Ectodermal cell (in vitro differentiated cells): ENCODE measurements around the gene HBA1.
"Not testable (repeated sequence)": the region's sequence is repeated elsewhere in the genome, so short reads cannot be mapped to it uniquely, and the experiment has no call there.

ENCODE experiments used
- H3K27ac ChIP-seq: 2 replicates; pipeline ENCODE4 v1.7.0; 2013; ENCODE audit warnings: mild to moderate bottlenecking, low read depth, low read length; ENCODE audit not compliant: insufficient read depth, poor library complexity, severe bottlenecking
- H3K27me3 ChIP-seq: 2 replicates; pipeline ENCODE4 v1.7.0; 2013; ENCODE audit warnings: mild to moderate bottlenecking, low read length; ENCODE audit not compliant: insufficient read depth, control insufficient read depth, poor library complexity, severe bottlenecking
- H3K36me3 ChIP-seq: one replicate; pipeline ENCODE4 v1.7.0; 2013; ENCODE audit warnings: low read length; ENCODE audit not compliant: control insufficient read depth, insufficient read depth
- H3K4me1 ChIP-seq: one replicate; pipeline ENCODE4 v1.7.0; 2013; ENCODE audit warnings: low read length; ENCODE audit not compliant: control insufficient read depth, insufficient read depth
- H3K4me3 ChIP-seq: 2 replicates; pipeline ENCODE4 v1.7.0; 2013; ENCODE audit warnings: low read depth, low read length, control low read depth; ENCODE audit not compliant: insufficient read depth
- H3K9me3 ChIP-seq: 2 replicates; pipeline ENCODE4 v1.7.0; 2013; ENCODE audit warnings: mild to moderate bottlenecking, low read length, moderate library complexity; ENCODE audit not compliant: control insufficient read depth
- WGBS, 2 experiments: methylation state at CpG; one replicate each; pipeline ENCODE4 v1.1.7; 2013; ENCODE audit warnings: missing lambda C conversion rate in 2 of 2; 5-methylcytosine and 5-hydroxymethylcytosine counted together

The HBA1 gene

DNA sequence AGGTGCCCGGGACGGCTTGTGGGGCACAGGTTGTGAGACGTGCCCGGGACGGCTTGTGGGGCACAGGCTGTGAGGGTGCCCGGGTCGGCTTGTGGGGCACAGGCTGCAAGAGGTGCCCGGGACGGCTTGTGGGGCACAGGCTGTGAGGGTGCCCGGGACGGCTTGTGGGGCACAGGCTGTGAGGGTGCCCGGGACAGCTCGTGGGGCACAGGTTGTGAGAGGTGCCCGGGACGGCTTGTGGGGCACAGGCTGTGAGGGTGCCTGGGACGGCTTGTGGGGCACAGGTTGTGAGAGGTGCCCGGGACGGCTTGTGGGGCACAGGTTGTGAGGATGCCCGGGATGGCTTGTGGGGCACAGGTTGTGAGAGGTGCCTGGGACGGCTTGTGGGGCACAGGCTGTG lies 16.2 kb upstream of the HBA1 start:
- not testable (repeated sequence) for H3K27ac ChIP-seq, H3K36me3 ChIP-seq, H3K9me3 ChIP-seq, H3K4me3 ChIP-seq, H3K4me1 ChIP-seq
- peaks cover 78% of the 10 kb centered on the region for H3K27me3 ChIP-seq
- 78 to 80% methylated on average over 17 to 20 of the region's 20 CpGs for WGBS, 2 experiments

DNA sequence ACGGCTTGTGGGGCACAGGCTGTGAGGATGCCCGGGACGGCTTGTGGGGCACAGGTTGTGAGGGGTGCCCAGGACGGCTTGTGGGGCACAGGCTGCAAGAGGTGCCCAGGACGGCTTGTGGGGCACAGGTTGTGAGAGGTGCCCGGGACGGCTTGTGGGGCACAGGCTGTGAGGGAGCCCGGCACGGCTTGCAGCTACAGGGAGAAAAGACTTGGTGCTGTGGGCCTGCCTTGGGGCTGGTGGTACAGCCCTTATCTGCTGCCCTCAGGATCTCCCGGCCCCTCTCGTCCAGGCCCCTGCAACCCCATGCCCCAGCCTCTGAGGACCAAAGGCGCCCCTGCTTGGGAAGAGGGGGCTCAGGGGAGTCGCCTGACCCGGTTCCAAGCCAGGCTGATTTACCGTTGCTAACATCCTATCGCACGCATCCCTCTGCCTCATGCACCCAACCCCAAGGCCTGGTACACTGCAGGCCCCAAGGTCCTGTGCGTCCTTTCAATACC lies 15.7 kb upstream of the HBA1 start:
- 72 to 73% methylated on average over 17 to 18 of the region's 18 CpGs for WGBS, 2 experiments
- H3K4me3 ChIP-seq, result no peak overlapping the region
- H3K27me3 ChIP-seq, result peaks cover 78% of the 10 kb centered on the region
- H3K27ac ChIP-seq, result no peak overlapping the region
- H3K9me3 ChIP-seq, result no peaks in the 10 kb centered on the region
- no peaks in the 10 kb centered on the region for H3K36me3 ChIP-seq
- H3K4me1 ChIP-seq, result peaks cover 4% of the 10 kb centered on the region

DNA sequence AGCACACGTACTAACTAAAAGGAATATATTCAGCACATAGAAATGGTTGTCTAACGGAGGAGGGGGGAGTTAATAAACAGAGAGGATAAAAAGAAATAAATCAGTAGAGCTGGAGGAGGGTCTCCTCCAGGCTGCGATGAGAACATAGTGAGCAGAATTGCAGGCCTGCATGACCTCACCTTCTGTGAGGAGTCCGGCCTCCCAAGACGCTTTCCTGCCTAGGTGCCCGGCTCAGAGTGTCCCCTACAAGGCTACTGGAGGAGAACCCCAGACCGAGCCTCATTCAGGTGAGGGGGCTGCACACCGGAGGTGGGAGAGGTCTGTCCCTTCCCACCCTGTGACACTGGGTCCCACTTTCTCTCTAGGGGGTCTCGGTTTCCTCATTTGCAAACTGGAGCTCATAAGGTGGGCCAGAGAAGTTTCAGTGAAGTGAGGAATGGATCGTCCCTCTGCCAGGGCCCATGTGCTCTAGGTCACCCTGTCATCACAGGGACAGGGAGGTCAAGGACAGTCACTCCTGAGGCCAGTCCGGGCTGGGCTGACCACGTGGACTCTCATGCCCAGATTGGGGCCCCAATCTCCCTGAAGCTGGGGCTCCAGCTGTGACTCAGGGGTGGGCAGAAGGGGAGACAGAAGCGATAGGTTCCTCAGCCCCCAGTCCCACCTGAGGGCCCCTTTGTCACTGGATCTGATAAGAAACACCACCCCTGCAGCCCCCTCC lies 14.0 kb upstream of the HBA1 start:
- no peaks in the 10 kb centered on the region for H3K36me3 ChIP-seq
- peaks cover 13% of the 10 kb centered on the region for H3K4me1 ChIP-seq
- no peaks in the 10 kb centered on the region for H3K9me3 ChIP-seq
- H3K4me3 ChIP-seq, result no peak overlapping the region
- H3K27me3 ChIP-seq, result peaks cover 78% of the 10 kb centered on the region
- H3K27ac ChIP-seq, result no peak overlapping the region
- WGBS, 2 experiments, result 89 to 93% methylated on average over 13 of the region's 13 CpGs

- not testable (repeated sequence) for H3K4me3 ChIP-seq, H3K36me3 ChIP-seq, H3K27ac ChIP-seq, H3K9me3 ChIP-seq
- Histone ChIP-seq H3K27me3 (peaks cover 78% of the 10 kb centered on the region), H3K4me1 (peaks cover 13% of the 10 kb centered on the region)
- WGBS, 2 experiments, result 82 to 88% methylated on average over 10 of the region's 10 CpGs
Measured at GRCh38 chr16:163139-163538, 13.3 kb upstream of the HBA1 start.

- not testable (repeated sequence) for H3K9me3 ChIP-seq, H3K4me3 ChIP-seq, H3K27ac ChIP-seq, H3K36me3 ChIP-seq
- Histone ChIP-seq H3K4me1 (peaks cover 13% of the 10 kb centered on the region), H3K27me3 (peaks cover 79% of the 10 kb centered on the region)
- WGBS, 2 experiments, result no CpG with 5 or more reads among the region's 3 CpGs
Measured at GRCh38 chr16:163696-164095, 12.8 kb upstream of the HBA1 start.

DNA sequence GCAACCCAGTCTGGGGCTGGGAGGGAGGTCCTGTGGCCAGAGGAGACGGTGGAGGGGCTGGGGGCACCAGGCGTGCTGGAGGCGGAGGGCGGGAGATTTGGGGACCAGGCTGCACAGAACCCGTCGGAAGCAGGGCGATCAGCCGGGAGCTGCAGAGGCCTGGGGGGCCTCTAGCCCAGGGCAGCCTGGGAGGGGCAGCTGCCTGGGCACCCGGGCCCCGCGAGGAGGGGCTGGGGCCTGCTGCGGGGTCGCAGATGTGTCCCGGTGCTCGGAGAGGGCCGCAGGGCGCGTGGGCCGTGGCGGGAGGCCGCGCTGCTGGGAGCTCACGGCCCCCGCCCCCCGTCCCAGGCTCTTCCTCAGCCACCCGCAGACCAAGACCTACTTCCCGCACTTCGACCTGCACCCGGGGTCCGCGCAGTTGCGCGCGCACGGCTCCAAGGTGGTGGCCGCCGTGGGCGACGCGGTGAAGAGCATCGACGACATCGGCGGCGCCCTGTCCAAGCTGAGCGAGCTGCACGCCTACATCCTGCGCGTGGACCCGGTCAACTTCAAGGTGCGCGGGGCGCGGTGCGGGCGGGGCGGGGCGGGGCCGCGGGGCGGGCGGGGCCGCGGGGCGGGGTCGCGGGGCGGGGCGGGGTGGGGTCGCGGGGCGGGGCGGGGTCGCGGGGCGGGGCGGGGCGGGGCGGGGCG lies 12.2 kb upstream of the HBA1 start:
- H3K36me3 ChIP-seq, H3K4me3 ChIP-seq, H3K9me3 ChIP-seq, H3K27ac ChIP-seq: not testable (repeated sequence)
- Histone ChIP-seq H3K27me3 (peaks cover 81% of the 10 kb centered on the region), H3K4me1 (peaks cover 13% of the 10 kb centered on the region)
- WGBS, 2 experiments, result 0% methylated on average over 15 of the region's 80 CpGs

DNA sequence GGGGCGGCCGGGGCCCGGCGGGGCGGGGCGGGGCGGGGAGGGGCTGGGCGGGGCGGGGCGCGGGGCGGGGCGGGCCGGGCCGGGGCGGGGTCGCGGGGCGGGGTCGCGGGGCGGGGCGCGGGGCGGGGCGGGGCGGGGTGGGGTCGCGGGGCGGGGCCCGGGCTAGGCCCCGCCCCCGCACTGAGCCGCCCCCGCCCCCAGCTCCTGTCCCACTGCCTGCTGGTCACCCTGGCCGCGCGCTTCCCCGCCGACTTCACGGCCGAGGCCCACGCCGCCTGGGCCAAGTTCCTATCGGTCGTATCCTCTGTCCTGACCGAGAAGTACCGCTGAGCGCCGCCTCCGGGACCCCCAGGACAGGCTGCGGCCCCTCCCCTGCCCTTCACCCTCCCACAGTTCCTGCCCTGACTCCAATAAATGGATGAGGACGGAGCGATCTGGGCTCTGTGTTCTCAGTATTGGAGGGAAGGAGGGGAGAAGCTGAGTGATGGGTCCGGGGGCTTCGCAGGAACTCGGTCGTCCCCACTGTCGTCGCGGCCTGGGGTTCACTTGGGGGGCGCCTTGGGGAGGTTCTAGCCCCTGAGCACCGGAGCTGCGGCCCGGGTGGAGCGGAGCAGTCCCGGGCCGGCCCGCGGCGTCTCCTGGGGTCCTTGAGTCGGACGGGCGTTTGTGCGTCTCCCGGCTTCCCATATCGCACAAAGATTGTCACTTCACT lies 11.5 kb upstream of the HBA1 start:
- H3K27me3 ChIP-seq, result peaks cover 83% of the 10 kb centered on the region
- H3K9me3 ChIP-seq, result no peaks in the 10 kb centered on the region
- no peaks in the 10 kb centered on the region for H3K36me3 ChIP-seq
- no peak overlapping the region for H3K27ac ChIP-seq
- H3K4me1 ChIP-seq, result peaks cover 13% of the 10 kb centered on the region
- no peak overlapping the region for H3K4me3 ChIP-seq
- 2% methylated on average over 52 to 74 of the region's 77 CpGs for WGBS, 2 experiments

- Histone ChIP-seq H3K9me3 (no peaks in the 10 kb centered on the region), H3K27me3 (peaks cover 89% of the 10 kb centered on the region), H3K4me1 (peaks cover 13% of the 10 kb centered on the region), H3K27ac (no peak within 1 kb of the TSS), H3K36me3 (no peaks in the 10 kb centered on the region), H3K4me3 (no peak within 1 kb of the TSS)
- WGBS, 2 experiments, result 6 to 7% methylated on average over 75 of the region's 75 CpGs
Measured at GRCh38 chr16:165539-166374, 10.7 kb upstream of the HBA1 start, which contains the start of gene HBM. TSS of gene HBM (plus strand) at chr16:165978. CDS start at chr16:165998, 20 bp downstream.

DNA sequence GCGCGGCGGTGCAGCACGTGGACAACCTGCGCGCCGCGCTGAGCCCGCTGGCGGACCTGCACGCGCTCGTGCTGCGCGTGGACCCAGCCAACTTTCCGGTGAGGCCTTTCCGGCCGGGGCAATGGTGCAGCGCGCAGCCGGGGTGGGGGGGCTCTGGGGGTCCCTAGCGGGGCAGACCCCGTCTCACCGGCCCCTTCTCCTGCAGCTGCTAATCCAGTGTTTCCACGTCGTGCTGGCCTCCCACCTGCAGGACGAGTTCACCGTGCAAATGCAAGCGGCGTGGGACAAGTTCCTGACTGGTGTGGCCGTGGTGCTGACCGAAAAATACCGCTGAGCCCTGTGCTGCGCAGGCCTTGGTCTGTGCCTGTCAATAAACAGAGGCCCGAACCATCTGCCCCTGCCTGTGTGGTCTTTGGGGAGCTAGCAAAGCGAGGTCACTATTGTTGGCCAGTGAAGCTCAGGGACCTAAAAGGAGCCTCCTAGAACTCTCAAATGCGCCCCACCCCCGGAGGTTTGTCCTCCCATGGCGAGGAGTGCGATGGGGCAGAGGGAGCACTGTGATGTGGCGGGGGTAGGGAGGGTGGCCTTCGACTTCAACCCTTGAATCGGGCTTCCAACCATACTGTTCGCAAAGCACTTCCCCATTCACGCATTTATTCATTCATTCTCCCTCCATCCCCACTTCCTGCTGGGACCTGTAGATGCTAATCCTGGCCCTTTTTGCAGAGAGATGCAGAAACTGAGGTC lies 9.9 kb upstream of the HBA1 start:
- 14 to 15% methylated on average over 45 of the region's 45 CpGs for WGBS, 2 experiments

More for the DNA sequence above, 9.9 kb upstream of the HBA1 start:
- no peak overlapping the region for H3K27ac ChIP-seq
- H3K4me1 ChIP-seq, result peaks cover 13% of the 10 kb centered on the region
- H3K4me3 ChIP-seq, result no peak overlapping the region
- H3K9me3 ChIP-seq, result no peaks in the 10 kb centered on the region
- no peaks in the 10 kb centered on the region for H3K36me3 ChIP-seq
- peaks cover 89% of the 10 kb centered on the region for H3K27me3 ChIP-seq
